ENCODE data around the gene FGF1.

FGF1 gene

DNA sequence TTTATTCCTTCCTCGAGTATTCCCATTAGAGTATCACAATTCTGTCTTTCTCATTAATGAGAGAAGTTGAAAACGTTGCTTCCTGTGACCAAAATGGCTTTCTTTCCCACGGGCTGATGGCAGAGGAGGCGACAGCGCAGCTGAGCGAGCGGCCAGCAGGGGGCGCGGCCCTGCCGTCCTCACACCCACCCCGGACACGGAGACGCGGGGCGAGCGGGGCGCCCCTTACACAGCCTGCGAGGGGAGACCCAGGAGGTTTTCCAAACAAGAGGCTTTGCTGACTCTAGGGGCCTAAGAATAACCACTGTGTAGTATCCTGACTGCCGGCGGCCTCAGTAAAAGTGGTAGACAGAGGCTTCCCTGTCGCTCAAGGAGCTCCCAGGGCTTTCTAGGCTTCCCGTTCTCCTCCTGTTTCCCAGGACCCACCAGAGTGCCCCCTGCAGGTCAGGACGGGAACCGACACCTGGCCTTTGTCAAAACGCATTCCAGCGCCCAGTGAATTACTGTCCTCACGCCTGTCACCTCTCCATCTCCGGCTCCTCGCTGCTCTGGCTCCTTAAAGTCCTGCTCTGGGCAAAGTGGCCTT lies 27.3 kb upstream of the FGF1 start:
- DNase-seq = peak; percentile 86 to 91
- TF ChIP-seq POLR2A (IDR thresholded peaks at IDR 0.05; ENCODE audit: low read length) (no peak), GATA1 (IDR thresholded peaks at IDR 0.05; ENCODE audit: low read depth, low read length) (no peak)

DNA sequence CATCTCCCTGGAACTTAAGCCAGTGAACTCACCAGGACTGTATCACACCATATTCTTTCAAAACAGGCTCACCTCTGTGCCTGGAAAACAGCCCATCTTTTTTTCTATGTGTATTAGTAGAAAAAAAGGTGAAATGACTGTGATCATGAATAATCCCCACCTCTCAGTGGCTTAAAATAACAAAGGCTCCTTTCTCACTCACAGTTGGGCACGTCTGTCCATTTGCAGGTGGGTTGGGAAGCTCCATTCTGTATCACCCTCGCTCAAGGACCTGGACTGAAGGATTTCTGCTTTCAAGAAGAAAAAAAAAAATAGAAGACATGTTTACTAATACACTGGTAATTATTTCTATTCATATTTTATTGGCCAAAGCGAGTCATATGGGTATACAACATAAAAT lies 17.3 kb upstream of the FGF1 start:
- TF ChIP-seq POLR2A (IDR thresholded peaks at IDR 0.05; ENCODE audit: low read length) = no peak
- no peak for DNase-seq

DNA sequence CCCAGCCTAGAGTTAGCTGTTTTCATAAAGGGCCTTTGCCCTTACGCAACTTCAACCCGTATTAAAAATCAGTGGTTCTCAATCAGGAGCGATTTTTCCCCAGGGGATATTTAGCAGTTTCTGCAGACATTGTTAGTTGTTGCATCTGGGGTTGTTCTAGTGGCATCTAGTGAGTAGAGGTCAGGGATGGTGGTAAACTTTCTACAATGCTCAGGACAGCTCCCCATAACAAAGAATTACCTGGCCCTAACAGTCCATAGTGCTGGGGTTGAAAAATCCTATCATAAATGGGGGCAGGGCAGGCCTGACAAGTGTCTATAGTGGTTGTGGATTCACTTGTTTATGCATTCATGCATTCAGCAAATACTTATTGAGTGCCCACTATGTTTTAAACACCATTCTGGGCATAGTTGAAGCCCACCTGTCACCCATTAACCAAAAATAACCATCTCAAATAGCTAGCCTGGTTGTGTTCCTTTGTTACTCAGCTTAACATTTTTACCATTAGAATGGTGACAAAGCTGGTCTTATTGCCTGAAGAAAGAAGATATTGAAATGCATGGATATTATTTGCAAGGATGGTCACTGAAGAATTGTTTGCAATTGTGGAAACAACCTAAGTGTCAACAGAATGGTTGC lies 15.9 kb upstream of the FGF1 start:
- no peak for DNase-seq
- TF ChIP-seq GATA1 (IDR thresholded peaks at IDR 0.05; ENCODE audit: low read depth, low read length) (no peak), POLR2A (IDR thresholded peaks at IDR 0.05; ENCODE audit: low read length) (no peak)

DNA sequence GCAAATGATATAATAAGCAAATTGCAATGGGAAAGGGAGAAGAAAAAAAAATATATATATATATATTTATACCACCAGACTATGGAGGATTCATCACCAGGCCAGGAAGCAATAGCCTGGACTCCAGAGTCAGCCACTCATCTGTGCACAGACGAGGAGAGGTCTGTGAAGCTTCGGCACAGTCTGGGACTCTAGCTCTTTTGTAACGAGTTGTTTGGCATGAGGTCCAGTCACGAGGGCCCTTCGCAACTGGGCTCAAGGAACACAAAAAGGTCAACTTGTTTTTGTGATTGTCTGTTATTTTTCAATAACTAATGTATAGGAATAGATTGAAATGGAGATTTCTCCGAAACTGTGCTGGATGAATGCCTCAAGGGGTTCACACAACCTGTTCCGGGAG lies 14.7 kb upstream of the FGF1 start:
- TF ChIP-seq GATA1 (IDR thresholded peaks at IDR 0.05; ENCODE audit: low read depth, low read length) (no peak), POLR2A (IDR thresholded peaks at IDR 0.05; ENCODE audit: low read length) (no peak)
- no peak for DNase-seq

DNA sequence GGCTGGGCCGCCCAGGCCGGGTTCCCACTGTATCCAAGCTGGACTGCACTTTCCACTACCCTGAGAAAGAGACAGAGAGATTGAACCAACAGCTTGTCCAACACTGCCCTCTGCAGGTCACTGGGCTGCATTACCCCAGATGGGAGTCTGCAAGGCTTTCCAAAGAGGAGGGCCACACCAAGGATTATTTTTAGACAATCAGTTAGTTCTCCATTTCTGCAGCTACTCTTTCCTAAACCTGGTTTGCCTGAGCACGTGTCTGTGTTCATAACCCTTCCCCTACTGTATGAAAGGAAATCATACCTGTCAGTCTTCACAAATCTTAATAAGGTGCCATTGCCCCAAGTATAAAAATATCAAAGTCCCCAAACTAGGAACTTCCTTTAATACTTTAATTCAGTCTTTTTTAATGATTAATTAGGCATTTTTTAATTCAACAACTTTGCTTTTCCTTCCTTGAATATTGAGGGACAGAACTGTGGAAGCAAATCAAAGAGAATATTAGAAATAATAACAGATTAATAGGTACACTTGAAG lies 13.4 kb upstream of the FGF1 start:
- DNase-seq = peak; percentile 59 to 80
- TF ChIP-seq GATA1 (IDR thresholded peaks at IDR 0.05; ENCODE audit: low read depth, low read length) (no peak), POLR2A (IDR thresholded peaks at IDR 0.05; ENCODE audit: low read length) (no peak)

GRCh38 chr5:142698447-142699183 lies 12.7 kb upstream of the FGF1 start:
- no peak for DNase-seq
- no peak for TF ChIP-seq POLR2A (IDR thresholded peaks at IDR 0.05; ENCODE audit: low read length)

DNA sequence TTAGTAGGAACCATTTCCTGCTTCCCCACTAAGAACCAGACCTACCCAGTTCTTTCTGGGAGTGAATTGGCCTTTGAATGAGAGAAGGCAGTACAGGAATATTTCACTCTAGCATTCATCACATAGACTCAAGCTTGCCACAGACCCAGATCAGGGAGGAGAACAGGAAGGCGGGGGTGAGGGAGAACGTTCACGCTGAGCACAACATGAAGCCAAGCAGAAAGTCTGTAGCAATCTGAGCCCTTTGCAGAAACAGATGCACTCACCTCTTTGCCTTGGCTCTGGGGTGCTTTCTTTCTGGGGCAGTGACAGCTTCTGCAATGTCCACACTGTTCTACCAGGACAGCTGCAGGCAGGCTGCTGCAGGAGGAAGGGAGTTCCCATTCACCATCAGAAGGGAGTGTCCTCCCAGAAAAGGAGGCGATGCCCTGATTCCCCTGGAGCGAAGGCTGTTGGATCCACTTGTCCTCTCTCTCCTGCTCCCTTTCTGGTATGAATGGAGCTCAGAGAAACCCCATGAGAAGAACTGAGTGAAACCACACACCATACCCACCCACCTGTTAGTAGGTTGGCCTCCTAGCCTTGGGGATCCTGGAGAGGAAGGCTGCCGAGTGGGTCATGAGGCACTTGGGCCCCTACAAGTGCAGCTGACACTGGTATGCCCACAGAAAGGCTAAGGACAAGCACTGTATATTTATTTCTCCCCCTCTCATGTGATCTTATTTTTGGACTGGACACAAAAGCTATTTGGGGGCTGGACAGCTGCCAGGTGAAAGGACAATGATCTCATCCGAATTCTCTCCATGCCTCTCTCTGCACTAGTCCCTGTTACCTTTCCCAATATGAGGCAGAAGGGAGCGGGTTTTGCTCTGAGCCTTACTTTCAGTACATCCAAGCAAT lies 11.7 kb upstream of the FGF1 start:
- DNase-seq = no peak
- TF ChIP-seq GATA1 (IDR thresholded peaks at IDR 0.05; ENCODE audit: low read depth, low read length) (no peak), POLR2A (IDR thresholded peaks at IDR 0.05; ENCODE audit: low read length) (no peak)

DNA sequence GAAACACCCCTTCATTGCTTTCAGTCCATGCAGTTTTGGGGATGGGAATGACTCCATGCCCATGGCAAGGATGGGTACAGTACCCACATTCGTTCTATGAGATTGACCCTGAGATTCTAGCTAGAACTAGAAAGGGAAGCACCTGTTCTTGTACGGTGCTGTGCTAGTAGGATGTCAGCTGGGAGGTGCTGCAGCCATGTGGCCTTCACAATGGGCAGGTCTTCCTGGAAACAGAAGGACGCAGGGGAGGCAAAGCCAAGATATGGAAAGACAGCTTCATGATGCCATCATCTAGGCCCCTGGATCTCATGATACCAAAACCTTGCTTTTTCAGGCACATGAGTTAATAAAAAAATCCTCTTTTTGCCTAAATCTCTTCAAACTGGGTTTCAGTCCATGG lies 10.5 kb upstream of the FGF1 start:
- TF ChIP-seq GATA1 (IDR thresholded peaks at IDR 0.05; ENCODE audit: low read depth, low read length) = no peak
- no peak for TF ChIP-seq POLR2A (IDR thresholded peaks at IDR 0.05; ENCODE audit: low read length)
- no peak for DNase-seq

DNA sequence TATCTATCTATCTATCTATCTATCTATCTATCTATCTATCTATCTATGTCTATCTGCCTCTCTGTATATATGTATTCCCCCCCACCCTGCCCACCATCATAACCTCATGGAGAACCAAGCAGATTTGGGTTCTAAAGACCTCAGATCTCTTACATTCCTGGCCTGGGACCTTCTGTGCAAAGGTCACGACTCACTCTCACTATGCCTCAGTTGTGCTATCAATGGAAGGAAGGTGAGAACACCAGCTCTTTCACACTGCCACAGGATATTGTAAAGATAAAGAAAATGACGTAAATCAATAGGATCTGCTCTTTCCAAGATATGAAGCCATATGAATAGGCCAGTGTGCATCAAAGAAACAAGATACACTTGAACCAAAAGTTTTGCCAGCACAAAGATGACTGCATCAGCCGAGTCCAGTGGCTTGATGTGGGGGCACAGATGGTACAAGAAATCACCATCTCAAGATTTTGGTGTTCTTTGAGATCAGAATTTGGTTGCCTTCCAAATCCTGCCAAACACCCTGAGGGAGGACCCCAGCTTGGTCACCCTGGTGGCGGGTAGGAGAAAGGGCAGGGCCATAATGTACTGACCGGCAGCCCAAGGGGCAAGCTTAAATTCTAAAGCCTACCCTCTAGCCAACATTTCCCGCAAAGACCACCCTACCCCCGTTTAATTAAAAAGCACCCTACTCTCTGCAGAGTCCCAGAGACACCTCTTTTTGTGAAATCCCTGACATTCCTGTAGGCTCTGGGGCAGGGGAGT lies 8.4 kb upstream of the FGF1 start:
- DNase-seq = no peak
- TF ChIP-seq POLR2A (IDR thresholded peaks at IDR 0.05; ENCODE audit: low read length) (no peak), GATA1 (IDR thresholded peaks at IDR 0.05; ENCODE audit: low read depth, low read length) (no peak)

GRCh38 chr5:142692321-142692894 lies 6.5 kb upstream of the FGF1 start:
- no peak for DNase-seq
- TF ChIP-seq GATA1 (IDR thresholded peaks at IDR 0.05; ENCODE audit: low read depth, low read length) = no peak
- no peak for TF ChIP-seq POLR2A (IDR thresholded peaks at IDR 0.05; ENCODE audit: low read length)

DNA sequence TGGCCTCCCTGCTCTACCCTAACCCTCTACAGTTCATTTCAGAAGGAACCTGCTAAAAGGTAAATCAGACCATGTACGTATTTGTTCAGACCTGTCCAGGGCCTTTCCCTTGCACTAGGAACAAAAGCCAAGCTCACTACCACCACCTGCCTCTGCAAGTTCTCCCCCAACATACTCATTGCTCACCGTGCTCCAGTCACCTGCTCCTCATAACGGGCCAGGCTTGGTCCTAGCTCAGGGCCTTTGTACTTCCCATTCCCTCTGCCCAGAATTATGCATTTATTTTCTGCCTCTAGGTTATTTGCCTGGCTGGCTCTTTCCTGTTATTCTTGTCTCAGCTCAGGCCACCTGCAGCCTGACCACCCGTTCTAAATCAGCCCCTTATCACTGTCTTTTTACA lies 4.8 kb upstream of the FGF1 start:
- no peak for TF ChIP-seq GATA1 (IDR thresholded peaks at IDR 0.05; ENCODE audit: low read depth, low read length)
- TF ChIP-seq POLR2A (IDR thresholded peaks at IDR 0.05; ENCODE audit: low read length) = no peak
- DNase-seq = no peak

DNA sequence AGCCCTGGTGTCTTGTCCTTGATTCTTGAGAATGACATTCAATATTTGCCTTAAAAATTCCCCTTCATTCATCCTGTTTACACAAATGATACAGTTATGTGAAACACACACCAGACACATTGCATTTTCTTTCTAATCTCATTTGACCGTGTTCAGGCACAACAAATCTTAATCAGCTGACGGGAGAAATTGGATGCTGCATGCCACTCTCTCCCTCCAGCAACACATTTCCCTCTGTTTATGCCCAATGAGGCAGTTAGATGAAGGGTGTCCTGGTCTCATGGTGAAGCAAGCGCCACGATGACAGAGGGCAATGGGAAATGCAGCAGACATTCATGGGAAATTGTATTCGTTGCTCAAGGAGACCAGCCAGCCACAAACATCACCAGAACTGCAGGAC lies 3.2 kb upstream of the FGF1 start:
- no peak for DNase-seq
- TF ChIP-seq GATA1 (IDR thresholded peaks at IDR 0.05; ENCODE audit: low read depth, low read length) (no peak), POLR2A (IDR thresholded peaks at IDR 0.05; ENCODE audit: low read length) (no peak)

All from erythroblast (primary cell).